Right renal cortex interstitium (tissue), 3 donors: ENCODE results near the gene COPS4. TPM values are rescaled to one million over a fixed set of nuclear protein-coding genes. Genes with fewer than 3 reads are reported as not detected.
"Not testable (repeated sequence)": the region's sequence is repeated elsewhere in the genome, so short reads cannot be mapped to it uniquely, and the experiment has no call there.

Experiments
- DNase-seq, 3 donors: peaks; one replicate each; pipeline ENCODE4 v3.0.0-alpha.2; 2013; ENCODE audit warnings: low read depth in 3 of 3, low spot score in 2 of 3
- polyA plus RNA-seq, 3 donors: library from polyadenylated mRNA; unstranded; fragments of 120-200 nt; gene quantifications; one replicate each; pipeline ENCODE4 v1.2.1, GENCODE V29; 2013; ENCODE audit not compliant: insufficient read length in 3 of 3

Gene COPS4
- polyA plus RNA-seq: 10 to 100 TPM; 84.7 to 95.5 (median 90.3) TPM

- peak; percentile 97 to 99 (median 98) for DNase-seq
Observed at GRCh38 chr4:83034630-83035494, at the start of gene COPS4. COPS4 (plus strand) TSS chr4:83035183; CDS start chr4:83035225, 42 bp downstream.

- DNase-seq: not testable (repeated sequence)
Observed at GRCh38 chr4:82987519-82987918, 47.5 kb upstream of the COPS4 start.

GRCh38 chr4:82988323-82988832 is 46.6 kb upstream of the COPS4 start:
- DNase-seq: no peak

GRCh38 chr4:82989575-82990429 is 45.2 kb upstream of the COPS4 start:
- no peak for DNase-seq

- DNase-seq: no peak
Observed at GRCh38 chr4:82994834-82995233, 40.1 kb upstream of the COPS4 start.

GRCh38 chr4:82998898-82999297 is 36.1 kb upstream of the COPS4 start:
- no peak for DNase-seq

GRCh38 chr4:83002329-83002728 is 32.7 kb upstream of the COPS4 start:
- no peak for DNase-seq

- DNase-seq: not testable (repeated sequence)
Observed at GRCh38 chr4:83003044-83003791, 31.8 kb upstream of the COPS4 start.

- DNase-seq: no peak
Observed at GRCh38 chr4:83009529-83009928, 25.5 kb upstream of the COPS4 start.

- no peak for DNase-seq
Observed at GRCh38 chr4:83010111-83010521, 24.9 kb upstream of the COPS4 start.

- peak in 1 of 3 donors; percentile 29 for DNase-seq
Observed at GRCh38 chr4:83010522-83011318, 24.3 kb upstream of the COPS4 start, which contains the start of gene LIN54. LIN54 (minus strand) TSS chr4:83010823; CDS start chr4:82984844, 25,979 bp downstream.

- DNase-seq: no peak
Observed at GRCh38 chr4:83011689-83012199, 23.2 kb upstream of the COPS4 start.

GRCh38 chr4:83012200-83012686 is 22.7 kb upstream of the COPS4 start:
- DNase-seq: peak in 1 of 3 donors; percentile 35

GRCh38 chr4:83012687-83013419 is 22.1 kb upstream of the COPS4 start:
- DNase-seq: peak; percentile 94 to 97 (median 96)

GRCh38 chr4:83013420-83013867 is 21.5 kb upstream of the COPS4 start:
- no peak for DNase-seq

GRCh38 chr4:83013902-83014301 is 21.1 kb upstream of the COPS4 start:
- DNase-seq: no peak

GRCh38 chr4:83019794-83020494 is 15.0 kb upstream of the COPS4 start:
- DNase-seq: no peak
